NCI-H82 treated with DMSO at 0.1 percent for 48 hours (cell line): ENCODE data around the gene JAK3.
A peak's percentile ranks its signal among the peaks of the same experiment; 100 is the strongest.

ENCODE experiments used
- DNase-seq: peaks from one replicate; lab custom pipeline; 2025; ENCODE audit not compliant: unreplicated experiment; lab: John Stamatoyannopoulos, UW

The JAK3 gene

DNA sequence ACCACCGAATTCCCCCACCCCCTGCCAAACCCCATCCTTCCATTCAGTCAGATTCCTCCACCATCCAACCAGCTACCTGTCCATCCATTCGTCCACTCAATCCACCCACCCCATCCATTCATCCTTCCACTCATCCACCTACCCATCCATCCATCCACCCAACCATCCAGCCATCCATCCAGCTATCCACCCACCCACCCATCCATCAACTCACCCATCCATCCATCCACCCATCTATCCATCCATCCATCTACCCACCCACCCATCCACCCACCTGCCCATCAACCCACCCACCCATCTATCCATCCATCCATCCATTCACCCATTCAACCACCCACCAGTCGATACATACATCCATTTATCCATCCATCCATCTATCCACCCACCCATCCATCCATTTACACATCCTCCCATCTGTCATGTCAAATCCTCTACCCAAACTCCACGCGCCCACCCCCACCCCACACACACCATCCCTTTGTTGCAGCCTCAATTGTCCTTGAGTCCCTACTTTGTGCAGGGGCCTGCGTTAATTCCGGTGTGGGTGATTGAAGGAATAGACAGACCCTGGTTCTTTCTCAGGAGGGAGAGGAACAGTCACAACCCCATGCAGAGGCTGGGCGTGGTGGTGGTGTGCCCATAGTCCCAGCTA lies 18.7 kb upstream of the JAK3 start:
- no peak for DNase-seq

DNA sequence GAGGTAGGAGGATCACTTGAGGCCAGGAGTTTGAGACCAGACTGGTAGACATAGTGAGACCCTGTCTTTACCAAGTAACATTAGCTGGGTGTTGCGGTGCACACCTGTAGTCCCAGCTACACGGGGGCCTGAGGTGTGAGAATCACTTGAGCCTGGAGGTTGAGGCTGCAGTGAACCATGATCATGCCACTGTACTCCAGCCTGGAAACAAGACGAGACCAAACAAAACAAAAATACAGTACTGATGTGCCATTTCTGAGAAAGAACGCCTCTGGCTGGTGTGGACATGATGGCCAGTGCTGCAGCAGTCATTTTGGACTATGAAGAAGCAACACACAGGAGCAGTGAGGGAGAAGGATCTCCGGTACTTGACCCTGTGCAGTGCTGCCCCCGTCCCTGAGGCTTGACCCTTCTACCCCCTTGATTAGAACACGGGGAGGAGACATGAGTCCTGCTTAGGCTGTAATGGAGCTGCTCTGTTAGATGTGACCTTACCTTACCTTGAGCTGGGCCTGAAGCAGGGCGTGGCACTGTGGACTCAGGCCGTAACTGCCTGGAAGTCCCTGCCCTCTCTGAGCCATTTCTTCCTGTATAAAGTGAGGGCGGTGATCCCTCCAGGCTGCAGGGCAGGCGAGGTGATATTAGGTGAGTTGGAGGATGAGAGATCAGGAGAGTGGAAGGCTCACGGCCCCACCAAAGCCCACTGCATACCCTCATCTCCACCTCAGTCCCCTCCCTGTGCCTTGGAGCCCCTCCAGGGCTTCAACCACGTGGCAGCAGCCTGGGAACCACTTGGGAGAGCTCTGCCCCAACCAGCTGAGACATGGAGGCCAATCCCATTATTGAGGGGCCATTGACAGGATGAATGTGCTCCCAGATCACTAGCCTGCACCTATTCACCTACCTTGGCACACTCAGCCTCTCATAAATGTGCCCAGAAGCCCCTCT lies 17.9 kb upstream of the JAK3 start:
- DNase-seq = peak; percentile 33

DNA sequence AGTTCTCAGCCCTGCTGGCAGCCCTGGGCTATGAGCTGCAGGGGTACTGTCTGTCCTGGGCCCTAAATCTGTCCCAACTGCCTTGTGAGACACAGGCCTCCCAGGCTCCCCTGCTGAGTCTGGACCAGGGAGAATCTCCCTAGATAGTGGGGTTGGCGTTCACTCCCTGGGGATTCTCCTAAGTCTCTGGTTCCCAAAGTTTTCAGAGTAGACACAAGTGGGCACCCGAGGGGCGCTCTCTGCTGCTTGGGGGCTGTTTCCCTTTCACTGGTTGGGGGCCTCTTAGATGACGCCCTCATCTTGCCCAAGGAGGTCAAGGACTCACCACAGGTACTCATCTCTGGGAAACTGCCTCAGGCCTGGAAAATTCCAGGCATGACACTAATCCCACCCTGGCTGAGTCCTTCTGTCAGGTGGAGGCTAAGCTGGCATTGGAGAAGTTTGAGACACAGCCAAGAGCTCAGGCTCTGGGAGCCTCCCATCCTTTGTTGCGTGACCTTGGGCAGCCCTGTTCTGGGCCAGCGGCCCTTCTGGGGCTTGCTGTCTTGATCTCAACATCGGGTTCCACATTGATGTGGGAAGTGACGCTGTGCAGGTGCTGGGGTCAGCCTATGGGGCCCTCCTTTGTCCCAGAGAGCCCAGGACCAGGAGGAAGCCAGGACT lies 15.9 kb upstream of the JAK3 start:
- no peak for DNase-seq

DNA sequence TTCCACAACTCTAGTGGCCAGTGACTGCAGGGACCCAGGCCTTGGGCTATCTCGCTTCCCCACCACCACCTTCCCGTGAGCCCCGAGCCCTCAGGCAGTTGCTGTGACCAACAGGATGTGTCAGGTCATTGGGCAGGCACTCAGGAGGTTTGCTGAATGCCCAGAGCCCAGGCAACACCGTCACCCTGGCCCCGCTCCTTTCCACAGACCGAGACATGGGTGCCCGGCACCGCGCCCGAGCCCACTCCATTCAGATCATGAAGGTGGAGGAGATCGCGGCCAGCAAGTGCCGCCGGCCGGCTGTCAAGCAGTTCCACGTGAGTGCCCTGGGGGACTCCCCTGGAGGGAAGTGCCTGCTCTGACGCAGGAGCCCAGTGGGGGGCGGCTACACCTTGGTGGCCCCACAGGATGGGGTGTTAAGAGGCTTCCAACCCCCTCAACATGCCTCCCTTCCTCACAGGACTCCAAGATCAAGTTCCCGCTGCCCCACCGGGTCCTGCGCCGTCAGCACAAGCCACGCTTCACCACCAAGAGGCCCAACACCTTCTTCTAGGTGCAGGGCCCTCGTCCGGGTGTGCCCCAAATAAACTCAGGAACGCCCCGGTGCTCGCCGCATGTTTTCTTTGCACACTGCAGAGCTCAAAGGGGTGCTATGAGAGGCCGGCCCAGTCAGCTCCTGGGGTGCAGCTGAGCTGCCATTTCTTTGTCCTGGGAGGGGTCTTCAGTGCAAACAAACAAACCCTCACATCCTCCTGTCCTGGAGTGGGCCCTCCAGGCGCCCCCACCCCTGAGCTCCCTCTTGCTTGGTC lies 15.1 kb upstream of the JAK3 start:
- DNase-seq = no peak

DNA sequence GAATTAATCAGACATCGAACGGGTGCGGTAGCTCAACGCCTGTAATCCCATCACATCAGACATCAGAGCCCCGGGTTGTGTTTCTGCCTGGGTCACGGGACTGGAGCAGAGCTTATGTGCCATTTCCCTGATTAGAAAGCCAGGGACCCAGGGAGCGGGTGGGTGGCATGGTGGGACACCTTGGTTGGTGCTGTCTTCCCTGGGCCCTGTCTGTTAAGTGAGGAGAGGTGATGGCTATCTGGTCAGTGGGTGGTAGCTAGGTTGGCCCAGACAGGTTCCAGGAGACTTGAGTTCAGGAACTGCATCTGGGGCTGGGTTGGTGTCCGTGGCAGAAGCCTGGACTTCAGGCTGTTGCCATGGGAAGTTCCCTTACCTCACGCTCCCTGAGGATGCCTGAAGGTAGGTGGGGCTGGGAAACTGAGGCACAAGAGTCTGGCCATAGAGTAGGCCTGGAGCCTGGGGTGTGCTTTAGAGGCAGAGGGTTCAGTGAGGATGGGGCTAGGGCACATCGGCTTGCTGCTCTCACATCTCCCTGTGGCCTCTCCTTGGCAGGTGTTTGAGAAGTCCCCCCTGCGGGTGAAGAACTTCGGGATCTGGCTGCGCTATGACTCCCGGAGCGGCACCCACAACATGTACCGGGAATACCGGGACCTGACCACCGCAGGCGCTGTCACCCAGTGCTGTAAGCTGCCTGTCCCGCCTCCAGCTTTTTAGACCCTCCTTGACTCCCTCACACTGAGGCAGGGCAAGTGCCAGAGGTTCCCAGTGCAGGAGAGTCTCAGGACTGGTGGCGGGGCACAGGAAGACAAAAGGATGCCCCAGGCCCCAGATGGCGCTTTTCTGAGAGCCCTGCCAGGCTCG lies 14.0 kb upstream of the JAK3 start:
- no peak for DNase-seq

DNA sequence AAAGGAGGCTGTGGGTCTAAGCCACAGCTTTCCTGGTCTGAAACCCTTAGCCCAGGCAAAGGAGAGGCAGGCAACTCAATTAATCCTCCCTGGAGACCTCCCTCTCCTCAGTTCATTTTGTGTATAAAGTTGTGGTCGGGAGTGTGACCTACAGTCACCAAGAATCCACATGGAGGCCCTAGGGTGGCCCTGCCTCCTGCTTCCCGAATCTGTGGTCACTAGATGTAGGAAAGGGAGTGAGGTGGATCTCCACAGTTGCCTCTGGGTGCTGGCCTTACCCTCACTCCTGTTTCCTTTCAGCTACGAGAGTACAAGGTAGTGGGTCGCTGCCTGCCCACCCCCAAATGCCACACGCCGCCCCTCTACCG lies 13.2 kb upstream of the JAK3 start:
- DNase-seq = no peak

DNA sequence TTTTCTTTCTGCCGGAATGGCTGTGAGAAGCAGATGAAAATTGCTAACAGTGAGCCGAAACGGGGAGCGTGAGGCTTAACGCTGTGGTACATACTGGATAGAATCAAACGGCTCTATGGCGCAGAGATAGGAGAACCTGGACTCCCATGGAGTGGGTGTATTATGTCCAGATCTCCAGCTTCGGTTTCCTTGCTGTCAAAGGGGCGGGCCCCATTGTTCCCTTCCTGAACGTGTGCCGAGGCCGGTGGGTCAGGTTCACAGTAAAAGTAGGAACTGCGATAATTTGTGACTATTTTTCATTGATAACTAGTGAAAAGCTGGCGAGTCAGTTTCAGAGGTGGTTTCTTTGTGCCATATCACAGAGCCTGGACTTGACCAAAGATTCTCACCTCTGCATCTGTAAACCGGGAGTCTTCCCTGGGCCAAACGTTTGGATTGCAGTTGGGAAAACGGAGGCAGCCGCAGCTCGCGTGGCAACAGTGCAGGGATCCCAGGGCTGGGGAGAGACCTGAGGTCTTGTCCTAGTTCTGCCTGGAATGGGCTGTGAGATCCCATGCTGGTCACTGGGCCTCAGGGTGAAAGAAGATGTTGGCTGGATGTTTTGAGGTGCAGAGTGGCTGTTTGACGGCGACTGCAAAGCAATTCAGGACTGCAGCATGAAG lies 12.7 kb upstream of the JAK3 start:
- no peak for DNase-seq

DNA sequence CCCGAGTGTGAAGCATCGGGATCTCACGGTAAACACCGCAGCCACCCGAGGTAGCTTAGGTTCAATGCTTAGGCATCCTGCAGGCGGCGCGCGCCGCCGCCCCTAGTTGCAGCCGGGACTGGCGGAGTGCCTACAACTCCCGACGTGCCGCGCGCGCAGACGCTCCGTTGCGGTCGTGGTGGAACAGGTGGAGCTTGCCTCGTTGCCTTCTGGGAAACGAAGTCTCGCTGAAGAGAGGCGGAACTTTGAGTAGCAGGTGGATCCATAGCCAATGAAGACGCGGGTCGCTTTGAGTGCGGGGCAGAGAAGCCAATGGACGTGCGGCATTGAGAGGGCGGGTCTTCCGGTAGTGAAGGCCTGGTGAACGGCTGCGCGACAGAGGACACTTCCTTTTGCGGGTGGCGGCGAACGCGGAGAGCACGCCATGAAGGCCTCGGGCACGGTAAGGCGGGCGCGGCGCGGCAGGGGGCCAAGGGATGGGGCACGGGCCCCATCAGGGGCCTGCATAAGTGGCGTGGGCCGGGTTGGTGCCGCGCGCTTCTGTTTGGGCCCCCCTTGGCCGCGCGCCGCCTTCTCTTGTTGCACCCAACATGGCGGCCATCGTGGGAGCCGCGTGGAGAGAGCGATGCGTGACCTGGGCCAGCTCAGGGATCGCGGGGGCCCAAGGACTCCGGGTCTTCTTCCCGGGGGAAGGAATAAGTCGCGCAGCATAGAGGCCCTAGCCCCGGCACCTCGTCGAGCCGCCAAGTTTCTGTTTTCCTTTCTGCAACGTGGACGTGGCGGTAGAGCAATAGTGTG lies 11.9 kb upstream of the JAK3 start, which contains the start of gene RPL18A:
Gene RPL18A (plus strand): TSS at position 378 of the 798 bp plus-strand sequence. CDS start 47 bp downstream, at position 425.
- DNase-seq = peak; percentile 100

DNA sequence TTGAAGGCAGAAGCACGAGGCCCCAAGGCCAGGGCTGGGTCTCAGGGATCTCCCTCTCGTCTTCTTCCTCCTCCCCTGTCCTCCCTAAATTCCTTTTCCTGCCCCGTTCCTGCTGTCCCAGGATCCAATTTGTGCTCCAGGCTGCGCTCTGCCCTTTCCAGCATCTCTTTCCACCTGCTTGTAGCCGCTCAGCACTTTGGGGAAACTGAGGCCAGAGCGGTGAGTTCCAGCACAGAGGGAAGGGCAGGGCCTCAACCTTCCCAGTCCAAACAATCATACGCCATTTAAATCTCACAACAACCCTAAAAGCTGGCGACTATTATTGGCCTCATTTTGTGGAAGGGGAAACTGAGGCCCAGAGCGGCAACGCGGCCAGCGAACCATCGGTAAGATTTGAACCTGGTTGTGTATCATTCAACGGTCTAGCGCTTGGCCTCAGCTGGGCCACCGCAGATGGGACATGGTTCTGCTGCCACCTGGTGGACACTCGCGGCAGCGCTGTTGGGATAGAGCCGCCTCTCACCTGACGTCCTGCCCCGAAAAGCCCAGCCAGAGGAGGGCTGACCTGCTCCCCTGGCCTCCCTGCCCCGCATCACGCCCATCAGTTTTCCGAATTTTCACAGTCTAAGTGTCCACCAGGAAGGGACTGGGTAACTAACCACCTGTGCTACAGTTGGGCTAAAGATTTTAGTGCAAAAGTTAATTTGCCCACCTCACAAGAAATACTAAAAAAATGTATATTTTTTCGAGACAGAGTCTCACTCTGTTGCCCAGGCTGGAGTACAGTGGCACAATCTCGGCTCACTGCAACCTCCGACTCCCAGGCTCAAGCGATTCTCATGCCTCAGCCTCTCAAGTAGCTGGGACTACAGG lies 7.7 kb upstream of the JAK3 start:
- peak; percentile 56 for DNase-seq

DNA sequence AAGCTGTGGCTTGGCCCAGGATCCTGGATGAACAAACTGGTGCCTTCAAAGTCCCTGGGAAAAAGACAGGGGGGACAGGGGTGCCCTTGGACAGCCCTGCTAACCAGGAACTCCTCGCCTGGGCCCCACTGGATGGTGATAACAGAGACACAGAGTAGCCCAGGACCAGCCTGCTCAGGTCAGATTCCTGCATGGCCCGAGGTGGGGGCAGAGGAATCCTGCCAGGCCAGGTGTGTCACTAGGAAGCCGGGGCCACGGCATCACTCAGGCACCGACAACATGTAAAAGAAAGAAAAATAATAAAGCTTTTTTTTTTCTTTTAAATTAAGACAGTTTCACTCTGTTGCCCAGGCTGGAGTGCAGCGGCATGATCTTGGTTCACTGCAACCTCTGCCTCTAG lies 6.3 kb upstream of the JAK3 start:
- no peak for DNase-seq

DNA sequence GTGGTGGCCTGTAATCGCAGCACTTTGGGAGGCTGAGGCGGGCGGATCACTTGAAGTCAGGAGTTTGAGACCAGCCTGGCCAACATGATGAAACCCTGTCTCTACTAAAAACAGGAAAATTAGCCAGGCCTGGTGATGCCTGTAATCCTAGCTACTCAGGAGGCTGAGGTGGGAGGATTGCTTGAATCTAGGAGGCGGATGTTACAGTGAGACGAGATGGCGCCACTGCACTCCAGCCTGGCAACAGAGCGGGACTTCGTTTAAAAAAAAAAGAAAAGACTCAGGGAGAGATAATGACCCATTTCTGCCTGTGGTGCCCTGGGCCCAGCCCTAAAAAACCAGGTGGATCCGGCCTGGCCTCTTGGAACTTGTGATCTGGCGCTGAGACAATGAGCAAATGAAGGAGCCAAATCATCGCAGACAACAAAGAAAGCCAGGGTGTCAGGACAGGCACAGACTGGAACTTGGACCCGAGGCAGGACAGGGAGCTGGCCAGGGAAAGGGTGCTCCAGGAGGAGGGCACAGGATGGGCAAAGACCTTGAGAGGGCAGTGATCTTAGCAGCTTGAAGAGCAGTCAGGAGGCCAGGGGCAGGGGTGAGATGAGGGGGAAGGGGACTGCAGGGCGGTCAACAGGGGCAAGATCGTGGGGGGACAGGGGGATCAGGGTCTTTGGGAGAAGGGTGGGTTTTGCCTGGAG lies 962 bp upstream of the JAK3 start:
- no peak for DNase-seq

DNA sequence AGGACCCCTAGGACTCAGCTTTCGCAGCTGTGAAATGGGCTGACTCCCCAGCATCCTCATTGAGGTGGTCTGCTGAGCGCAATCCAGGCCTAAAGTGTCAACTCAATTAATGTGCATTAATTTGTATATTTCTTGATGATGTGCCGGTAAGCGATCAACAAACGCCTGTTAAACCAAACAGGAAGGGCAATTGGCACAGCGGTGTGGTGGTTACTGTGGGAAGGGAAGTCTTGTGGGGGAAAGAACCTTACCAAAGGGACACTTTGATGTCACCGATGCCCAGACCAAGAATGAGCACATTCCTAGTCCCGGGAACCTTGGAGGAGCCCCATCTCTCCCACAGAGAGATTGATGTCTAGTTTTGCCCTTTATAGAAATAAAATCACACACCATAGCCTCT lies 1.6 kb downstream of the JAK3 start:
- DNase-seq = no peak

DNA sequence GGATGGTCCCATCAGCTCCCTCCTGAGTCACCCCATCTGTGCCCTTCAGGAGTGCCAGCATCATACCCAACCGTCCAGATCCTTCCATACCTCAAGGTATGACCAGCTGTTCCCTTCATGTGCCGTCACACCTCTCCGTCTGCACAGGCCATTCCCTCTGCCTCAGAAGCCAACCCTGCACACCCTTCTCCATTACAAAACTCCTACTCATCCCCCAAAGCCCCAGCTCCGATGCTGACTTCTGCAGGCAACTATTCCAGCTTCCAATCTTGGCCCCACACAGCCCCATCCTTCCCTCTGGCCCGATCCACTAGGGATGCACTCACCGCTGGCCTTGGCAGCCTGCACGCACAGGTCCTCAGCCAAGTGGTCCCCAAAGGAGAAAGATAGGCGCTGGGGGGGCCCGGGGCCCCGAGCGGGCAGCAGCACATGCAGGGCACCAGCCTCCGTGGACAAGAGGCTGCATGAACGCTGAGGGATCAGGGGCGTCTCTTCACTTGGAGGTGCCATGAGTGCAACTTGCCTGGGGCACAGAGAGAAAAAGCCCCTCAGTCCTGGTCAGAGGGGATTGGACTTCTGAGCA lies 3.8 kb downstream of the JAK3 start:
- DNase-seq = no peak

DNA sequence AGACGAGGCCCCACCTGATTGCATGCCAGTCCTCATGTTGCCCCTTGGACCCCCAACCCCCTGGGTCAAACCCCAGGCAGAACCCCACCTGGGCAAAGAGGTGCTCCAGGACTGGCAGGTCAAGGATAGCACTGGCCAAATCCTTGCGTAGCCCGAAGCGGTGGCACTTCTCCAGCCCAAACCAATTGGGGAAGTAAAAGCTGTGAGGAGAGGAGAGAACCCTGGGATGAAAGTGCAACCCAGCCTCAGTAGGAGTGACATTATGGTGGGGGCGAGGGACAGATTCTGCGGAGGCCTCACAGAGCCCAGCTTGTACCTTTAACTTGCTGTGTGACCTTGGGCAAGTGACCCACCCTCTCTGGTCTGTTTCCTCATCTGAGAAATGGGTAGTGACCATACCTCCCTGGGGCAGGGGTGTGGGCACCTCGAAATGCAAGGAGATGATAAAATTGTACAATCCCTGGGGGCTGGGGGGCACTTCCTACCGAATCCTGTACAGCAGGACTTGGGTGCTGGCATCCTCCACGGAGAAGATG lies 4.4 kb downstream of the JAK3 start:
- DNase-seq = no peak

DNA sequence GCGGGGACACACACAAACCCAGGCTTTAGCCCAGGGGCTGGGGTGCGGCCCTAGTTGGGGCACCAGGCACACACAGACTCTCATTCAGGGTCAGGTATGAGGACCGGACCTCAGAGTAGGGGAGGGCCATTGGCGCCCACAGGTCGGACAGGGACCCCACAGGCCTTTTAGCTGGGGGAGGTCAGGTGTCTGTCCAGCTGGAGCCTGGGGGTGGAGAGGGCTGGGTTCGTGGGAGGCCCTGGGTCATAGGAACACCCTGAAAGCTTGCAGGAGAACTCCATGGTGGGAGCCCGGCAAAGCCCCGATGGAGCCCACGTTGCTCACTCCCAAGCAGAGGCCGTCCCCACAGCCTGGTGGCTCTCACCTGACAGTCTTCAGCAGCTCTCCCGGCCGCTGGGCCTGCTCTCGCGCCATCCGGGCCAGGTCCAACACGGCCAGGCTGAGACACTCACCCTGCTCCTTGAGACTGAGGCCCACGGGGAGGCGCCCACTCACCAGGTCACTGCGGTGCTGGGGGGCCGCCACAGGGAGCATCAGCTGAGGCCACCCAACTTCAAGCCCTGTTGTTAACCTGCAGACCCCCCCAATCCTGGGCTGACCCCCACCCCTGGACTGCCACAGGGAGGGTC lies 5.0 kb downstream of the JAK3 start:
- DNase-seq = no peak
